ENCODE results near the gene PRR14L.
"Not testable (repeated sequence)": the region's sequence is repeated elsewhere in the genome, so short reads cannot be mapped to it uniquely, and the experiment has no call there.

PRR14L gene

GRCh38 chr22:31749636-31750364 lies at the start of gene PRR14L:
TSS of gene PRR14L (minus strand) at chr22:31750132. CDS start at chr22:31738860, 11,272 bp downstream.
- peak; percentile 97 to 98 for DNase-seq

DNA sequence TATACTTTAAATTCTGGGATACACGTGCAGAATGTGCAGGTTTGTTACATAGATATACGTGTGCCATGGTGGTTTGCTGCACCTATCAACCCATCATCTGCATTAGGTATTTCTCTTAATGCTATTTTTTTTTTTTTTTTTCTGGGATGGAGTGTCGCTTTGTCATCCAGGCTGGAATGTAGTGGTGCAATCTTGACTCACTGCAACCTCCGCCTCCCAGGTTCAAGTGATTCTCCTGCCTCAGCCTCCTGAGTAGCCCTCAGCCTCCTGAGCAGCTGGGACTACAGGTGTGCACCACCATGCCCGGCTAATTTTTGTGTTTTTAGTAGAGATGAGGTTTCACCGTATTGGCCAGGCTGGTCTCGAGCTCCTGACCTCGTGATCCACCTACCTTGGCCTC lies 49.4 kb upstream of the PRR14L start:
- not testable (repeated sequence) for DNase-seq

GRCh38 chr22:31790240-31790639 lies 40.3 kb upstream of the PRR14L start:
- DNase-seq: peak in 1 of 2 donors; percentile 4

DNA sequence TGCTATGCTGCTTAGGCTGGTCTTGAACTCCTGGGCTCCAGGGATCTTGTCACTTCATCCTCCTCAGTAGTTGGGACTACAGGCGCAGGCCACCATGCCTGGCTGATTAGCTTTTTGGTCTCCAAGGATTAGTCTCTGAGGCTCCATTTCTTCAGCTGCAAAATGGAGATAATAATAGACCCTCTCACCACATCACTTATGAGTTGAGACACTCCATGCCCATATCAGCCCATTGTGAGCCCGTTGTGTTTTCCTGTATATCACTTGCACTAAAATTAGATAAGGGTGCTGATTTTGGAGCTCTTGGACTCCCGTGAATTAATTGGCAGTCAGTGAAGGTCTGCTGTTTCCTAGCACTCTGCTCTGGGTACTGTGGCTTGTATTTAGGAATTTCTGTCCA lies 39.9 kb upstream of the PRR14L start:
- no peak for DNase-seq

- no peak for DNase-seq
These were observed 26.3 kb upstream of the PRR14L start for GRCh38 chr22:31776231-31776630.

DNA sequence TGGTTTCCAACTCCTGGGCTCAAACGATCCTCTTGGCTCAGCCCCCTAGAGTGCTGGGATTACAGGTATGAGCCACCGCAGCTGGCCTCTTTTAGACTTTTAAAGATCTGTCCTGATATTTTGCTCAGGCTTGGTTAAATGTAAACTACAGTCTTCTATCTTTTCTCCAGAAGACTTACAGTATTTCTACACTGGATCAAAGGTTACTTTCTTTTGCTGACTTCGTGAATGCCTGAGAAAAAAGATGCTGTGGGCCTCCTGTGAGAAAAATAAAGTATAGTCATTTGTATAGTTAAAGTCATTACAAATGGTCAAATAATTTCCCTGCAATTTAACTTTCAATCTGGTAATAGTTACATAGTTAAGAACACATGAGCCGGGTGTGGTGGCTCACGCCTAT lies 23.5 kb upstream of the PRR14L start:
- DNase-seq: no peak

- no peak for DNase-seq
These were observed 18.6 kb upstream of the PRR14L start for GRCh38 chr22:31768422-31769059.

DNA sequence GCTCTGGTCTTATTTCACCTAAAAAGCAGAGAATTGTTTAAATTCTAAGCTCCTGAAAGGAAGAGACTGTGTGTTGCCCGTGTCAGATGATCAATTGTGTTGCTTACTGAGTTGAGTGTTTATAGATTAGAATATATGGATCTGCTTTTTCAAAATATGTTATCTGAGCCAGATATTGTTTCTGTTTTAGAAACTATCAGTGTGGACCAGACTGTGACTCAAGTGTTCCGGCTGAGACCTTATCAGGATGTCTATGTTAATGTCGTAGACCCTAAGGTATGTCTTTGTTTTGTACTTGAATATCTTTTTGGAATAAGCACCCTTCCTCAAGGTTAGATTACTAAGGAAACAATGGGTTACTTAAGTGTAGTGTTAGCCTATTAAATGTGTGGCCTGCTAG lies 14.9 kb upstream of the PRR14L start:
- no peak for DNase-seq

- DNase-seq: not testable (repeated sequence)
These were observed 8.9 kb upstream of the PRR14L start for GRCh38 chr22:31758860-31759259.

DNA sequence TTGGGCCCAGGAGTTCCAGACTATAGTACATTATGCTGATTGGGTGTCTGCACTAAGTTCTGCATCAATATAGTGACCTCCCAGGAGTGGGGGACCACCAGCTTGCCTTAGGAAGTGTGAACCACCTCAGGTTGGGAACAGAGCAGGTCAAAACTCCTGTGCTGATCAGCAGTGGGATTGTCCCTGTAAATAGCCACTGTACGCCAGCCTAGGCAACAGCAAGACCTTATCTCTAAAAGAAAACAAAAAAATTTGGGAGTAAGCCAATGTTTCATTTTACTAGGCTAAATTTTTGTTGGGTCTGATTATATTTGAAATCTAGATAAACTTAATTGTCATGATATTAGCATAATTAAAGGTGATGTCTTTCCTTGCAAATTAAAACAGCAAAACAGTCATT lies 7.3 kb upstream of the PRR14L start:
- no peak for DNase-seq

DNA sequence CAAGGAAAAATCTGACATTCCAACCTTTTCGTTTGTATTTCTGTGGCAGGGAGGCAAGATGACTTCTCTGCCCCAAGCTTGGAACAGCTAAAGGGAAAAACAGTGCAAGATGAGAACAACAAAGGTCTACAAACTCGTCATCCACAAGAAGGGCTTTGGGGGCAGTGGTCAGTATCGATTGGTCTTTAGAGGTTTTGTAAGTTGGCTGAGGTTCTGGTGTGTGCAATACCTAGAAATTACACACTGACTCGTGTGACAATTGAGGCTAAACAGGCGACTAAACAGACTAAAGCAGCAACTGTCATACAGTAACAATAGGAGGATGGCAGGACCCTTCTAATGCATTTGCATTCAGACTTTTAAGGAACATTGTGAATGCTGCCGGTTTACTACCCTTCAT lies 4.9 kb upstream of the PRR14L start:
- DNase-seq: no peak

GRCh38 chr22:31753634-31754501 lies 3.9 kb upstream of the PRR14L start, which contains the start of gene DEPDC5:
TSS of gene DEPDC5 (plus strand) at chr22:31754019. CDS start at chr22:31754922, 903 bp downstream.
- DNase-seq: peak; percentile 95 to 97

DNA sequence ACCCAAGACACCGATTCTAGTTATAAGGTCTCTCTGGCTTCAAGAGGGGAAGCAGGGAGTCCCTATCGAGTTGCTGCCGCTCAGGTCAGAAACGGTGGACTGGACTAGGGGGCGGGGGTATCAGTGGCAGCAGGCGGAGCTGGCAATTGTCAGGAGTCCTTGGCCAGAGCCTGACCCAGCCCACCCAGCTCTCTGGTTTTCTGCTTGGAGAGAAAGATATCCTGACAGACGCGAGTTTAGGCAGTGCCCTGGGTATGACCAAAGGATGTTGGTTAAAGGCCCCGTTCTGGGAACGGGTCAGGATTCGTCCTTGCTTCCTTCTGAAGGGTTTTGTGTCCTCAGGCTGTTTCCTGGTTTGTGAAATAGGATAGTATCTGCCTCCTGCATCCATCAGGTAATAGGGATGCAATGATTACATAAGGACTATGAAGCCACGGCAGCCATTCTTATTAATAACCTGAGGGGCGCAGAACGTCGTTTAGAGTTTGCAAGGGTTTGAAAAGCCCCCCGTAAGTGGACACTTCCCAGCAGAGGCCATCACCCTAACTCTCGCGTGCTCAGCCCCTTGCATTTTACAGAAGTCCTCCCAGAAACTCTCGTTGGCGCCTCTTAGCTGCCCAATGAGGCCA lies 3.2 kb upstream of the PRR14L start:
- DNase-seq: no peak

- DNase-seq: no peak
These were observed 2.3 kb upstream of the PRR14L start for GRCh38 chr22:31752096-31752847.

DNA sequence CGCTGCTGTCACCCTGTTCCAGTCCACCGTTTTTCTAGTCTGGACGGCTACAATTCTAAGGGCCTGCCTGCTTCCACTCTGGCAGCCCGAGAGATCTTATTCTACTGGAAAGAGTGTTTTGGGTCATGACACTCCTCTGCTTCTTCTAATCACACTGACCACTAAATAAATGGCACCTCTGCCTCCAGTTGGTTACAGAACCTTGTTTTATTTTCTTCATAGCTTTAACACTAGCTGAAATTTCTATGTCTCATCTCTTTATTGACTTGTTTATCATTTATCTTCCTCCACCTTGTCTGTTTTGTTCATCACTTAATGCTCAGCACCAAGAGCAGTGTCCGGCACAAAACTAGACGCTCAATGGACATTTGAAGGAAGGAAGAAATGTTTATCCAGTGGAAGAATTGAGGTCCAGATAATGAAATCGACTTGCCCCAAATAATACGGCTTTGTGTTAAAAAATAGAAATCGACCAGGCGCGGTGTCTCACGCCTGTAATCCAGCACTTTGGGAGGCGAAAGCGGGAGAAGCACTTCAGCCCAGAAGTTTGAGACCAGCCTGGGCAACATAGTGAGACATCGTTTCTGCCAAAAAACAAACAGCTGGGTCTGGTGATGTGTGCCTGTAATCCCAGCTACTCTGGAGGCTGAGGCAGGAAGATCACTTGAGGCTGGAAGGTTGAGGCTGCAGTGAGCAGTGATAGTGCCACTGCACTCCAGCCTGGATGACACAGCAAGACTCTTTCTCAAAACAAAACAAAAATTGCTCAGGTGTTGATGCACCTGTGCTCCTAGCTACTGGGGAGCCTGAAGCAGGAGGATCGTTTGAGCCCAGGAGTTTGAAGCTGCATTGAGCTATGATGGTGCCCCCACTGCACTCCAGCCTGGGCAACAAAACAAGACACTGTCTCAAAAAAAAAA lies 693 bp upstream of the PRR14L start:
- DNase-seq: no peak

- DNase-seq: no peak
These were observed 1.4 kb downstream of the PRR14L start for GRCh38 chr22:31748490-31748889.

DNA sequence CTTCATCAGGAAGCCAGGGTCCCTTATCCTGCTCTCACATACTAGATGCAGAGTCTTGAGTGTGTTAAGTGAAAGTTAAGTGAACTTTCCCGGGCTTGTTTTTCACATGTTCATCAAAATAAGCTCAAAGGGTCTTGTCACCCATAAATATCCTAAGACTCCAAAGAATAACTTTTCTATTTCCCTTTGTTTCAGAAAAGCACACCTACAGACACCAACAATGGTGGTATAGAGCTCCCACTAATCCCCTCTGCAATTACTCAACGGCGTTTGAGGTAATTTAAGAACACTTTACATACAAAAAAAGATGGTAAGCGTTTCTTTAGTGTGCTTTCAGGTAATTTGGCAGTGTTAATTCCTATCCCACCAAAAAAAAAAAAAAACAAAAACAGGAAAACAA lies 2.5 kb downstream of the PRR14L start:
- DNase-seq: no peak

- DNase-seq: no peak
These were observed 6.1 kb downstream of the PRR14L start for GRCh38 chr22:31743871-31744270.

GRCh38 chr22:31742682-31743081 lies 7.2 kb downstream of the PRR14L start:
- no peak for DNase-seq

DNA sequence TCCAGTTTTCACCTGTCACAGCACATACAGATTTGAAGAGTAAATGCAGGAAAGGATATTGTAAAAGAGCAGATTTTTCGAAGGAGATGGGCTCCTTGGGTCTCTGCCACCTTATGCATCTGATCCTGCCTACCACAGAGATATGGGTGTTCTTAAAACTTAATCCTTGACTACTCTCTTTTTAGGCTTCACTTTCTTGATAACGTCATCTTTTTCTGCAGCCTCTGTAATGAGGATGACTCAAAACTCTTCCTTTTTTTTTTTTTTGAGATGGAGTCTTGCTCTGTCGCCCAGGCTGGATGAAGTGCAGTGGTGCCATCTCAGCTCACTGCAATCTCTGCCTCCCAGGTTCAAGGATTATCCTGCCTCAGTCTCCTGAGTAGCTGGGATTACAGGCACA lies 7.8 kb downstream of the PRR14L start:
- no peak for DNase-seq

- DNase-seq: not testable (repeated sequence)
These were observed 9.6 kb downstream of the PRR14L start for GRCh38 chr22:31740314-31740713.

All from CD4-positive, alpha-beta T cell treated with Interferon alpha-2 for 1 hour (primary cell).